ENCODE measurements around the gene ZFAND2B.
A peak's percentile ranks its signal among the peaks of the same experiment; 100 is the strongest.

ZFAND2B gene

DNA sequence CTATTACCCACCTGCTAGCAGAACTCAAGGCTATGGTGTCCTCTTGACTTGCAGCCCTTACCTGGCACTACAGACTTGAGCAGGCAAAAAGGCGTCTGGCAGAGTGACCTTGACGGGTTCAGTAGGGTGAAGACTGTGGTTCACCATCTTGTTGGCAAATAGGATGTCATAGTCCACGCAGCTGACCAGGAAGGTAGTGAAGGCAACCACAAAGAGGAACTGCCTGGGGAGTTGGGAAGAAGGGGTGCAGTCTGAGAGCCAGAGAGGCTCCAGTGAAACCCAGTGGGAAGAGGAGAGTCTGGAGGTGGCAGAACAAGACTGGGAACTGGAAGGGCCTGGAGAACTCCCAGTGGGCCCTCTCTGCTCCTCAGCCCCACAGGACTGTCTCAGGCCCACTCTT is 18.8 kb downstream of the ZFAND2B start:
- no peak for DNase-seq

DNA sequence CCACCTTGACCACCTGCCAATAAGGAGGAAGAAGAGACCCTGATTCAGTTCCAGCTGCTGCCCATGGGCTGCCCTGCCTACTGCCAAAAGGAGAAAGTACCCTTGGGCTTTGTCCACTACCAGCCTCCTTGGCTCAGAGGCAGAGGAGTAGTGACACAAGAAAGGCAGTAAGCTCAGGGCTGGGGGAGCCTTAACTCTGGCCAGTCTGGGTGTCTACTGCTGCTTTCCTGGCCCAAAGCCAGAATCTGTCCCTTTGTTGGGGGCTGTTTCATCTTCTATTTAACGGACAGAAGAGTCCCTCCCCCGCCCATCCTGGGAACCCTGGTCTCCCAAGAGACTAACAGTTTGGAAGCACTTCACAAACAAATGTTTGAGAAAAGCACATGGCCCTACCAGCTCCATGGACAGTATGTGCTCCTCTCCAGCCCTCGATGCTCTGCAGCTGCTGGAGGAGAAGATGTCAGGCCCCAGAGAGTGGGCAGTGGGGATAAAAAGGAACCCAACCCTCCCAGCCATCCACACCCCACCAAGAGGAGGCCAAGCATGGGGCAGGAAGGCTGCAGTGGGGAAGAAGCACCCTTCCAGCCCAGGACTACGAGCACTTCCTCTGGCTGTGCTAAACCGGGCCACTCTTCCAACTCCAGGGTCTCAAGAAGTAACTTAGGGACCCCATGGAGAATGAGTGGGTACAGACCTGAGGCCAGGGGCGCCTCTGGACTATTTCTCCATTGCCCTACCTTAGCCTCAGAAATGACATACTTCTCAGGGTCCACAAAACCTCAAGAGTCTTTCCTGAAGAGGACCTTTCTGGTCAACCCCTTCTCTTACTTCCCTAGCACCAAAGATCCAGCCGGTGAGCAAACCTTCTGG is 21.7 kb downstream of the ZFAND2B start:
- DNase-seq, result no peak

DNA sequence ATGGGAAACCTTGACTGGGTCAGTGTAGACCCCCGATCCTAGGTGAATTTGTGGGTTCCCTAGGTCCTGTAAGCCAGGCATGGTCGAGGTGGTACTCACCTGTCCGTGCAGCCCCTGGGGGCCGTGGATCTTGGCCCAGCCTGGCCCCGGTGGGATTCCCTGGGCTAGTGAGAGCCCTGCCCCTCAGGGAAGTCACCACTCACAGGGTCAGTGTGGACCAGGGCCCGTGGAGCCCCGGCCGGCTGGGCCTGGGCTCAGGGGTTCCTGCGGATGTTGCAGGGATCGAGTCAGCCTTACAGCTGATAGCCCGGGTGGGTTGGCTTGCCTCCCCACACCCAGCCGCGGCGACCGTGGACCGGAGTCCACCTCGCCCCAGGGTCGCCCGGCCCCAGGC is 22.3 kb downstream of the ZFAND2B start:
- no peak for DNase-seq

DNA sequence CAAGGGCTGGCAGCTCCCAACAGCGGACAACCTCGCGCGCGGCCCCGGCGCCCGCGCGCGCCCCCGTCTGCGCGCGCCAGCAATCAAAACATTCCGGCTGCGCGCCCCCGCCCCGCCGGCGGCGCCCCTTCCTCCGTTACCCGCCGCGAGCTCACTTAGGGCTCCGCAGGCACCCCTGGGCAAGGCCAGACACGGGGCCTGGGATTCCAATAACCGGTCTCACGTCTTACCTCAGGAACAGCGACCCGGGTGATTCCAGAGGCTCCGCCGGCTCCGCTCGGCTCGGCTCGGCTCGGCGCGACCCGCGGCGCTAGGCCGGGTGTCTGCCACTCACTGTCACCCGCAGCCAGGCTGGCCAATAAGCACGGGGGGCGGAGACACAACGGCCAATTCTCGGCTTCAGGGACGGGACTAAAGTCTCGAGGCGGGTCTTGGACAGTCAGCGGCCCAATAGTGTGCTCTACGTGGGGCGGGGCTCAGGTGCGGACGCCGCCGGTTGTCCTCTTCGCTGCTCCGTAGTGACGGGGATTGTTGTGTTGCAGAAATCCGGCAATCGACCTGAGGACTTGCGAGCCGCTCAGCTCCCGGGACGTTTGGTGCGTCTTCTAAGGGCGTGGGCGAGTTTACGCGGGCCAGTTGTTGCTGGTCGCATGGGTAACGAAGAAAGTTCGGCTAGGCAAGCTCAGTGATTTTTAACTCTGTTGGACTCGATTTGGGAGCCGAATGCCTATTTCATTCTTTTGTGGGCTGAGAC is 22.9 kb downstream of the ZFAND2B start, which contains the start of the genes ANKZF1 and ATG9A:
TSS of gene ANKZF1 (plus strand) at position 502 of the 754 bp plus-strand sequence. CDS start 452 bp downstream, outside the sequence.
TSS of gene ATG9A (minus strand) at position 332 of the 754 bp plus-strand sequence. CDS start 1,612 bp downstream, outside the sequence.
- peak; percentile 89 for DNase-seq

DNA sequence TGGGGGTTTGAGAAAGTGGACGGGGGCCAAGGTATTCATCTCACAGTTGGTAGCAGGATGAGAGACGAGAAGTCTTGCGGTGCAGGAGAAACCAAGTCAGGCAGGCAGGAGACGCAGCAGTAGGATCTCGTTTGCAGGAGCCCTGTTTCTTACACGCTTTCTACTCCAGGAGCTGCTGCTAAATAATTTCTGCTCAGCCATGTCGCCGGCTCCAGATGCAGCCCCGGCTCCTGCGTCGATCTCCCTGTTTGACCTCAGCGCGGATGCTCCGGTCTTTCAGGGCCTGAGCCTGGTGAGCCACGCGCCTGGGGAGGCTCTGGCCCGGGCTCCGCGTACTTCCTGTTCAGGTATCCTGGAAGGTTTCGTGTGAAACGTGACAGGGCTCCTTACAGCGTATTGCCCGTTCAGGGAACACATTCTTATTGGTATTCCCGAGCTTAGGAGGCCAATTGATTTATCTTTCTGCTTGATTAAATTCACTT is 23.5 kb downstream of the ZFAND2B start:
- no peak for DNase-seq

DNA sequence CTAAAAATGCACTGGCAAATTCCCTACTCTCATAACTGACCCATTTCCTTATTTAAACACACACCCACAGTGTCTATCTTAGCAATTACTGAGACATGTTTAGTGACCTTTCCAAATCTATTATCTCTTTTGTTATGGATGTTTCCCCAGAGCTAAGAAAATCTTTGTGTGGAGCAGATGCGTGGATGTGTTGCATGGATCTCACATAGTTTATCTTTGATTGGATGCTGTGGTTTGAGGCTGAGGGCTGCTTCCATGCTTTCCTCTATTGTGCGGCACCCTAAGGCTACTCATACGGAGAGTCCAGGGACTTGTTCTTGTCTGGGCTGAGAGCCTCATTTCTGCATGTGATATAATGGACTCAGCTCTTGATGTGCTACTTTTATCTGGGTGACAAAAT is 27.7 kb downstream of the ZFAND2B start:
- DNase-seq, result no peak

DNA sequence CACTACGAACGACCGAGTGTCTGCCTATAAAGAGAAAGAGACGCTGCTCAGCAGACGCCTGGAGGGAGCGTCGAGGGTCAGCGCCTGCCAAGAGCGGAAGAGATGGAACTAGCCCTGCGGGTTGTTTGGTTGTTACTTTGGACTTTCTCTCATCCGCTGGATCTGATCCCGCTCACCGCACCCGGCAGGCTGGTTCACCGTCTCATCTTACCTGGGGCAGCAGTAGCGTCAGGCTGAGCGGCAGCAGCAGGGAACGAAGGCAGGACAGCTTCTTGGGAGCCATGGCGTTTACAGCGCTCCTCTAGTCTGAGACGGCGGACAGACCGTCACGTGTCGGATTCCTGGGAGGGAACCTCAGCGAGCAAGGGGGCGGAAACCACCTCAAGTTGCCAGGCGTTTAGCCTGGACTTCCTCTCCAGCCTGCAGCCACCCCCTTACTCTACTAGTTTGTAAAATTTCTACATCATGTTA is 36.7 kb downstream of the ZFAND2B start:
- no peak for DNase-seq

DNA sequence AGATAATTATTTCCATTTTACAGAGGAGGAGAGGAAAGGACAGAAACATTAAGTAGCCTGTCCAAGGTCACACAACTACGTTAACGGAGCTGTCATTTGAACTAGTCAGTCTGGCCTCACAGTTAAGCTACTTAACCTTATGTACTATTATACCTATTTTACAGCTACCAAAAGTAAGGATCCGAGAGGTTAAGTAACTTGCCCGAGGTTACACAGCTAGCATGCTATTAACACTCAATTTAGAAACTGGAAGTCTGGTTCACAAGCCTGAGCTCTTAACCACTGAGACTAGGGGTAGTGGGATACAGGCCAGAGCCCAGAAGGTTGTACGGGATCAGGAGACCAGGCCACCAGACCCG is 38.2 kb downstream of the ZFAND2B start:
- no peak for DNase-seq

DNA sequence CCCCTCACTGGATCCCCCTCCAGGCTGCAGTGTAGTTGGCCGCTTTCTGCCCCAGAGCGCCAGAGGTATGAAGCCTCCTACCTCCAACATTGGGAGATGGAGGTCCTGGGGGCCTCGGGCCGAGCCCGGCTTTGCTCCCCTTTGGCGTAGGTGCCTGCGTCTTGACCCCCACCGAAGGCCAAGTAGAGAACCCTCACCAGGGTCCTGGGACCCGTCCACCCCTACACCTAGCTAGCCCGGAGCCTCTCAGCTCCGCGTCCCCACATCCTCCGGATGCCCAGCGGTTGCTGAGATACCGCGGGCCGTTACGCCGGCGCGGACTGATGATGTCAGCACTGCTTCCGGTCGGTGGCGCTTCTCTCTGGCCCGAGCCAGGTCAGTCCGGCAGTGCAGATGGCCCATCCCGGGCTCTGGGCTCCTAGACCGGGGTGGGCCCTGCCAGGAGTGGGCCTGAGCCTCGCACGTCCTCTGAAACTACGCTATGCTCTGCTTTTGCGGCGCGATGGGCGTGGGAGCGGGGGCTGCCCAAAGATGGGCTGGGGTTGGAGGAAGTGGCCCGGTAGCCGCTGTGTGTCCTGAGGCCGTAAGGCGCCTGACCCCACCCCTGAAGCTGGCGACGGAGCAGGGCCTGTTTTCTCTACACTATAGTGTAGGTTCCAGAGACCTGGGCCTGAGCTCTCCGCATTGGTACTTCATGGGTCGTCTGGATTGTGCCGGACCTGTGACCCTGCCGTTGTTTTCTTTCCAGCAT is 38.7 kb downstream of the ZFAND2B start, which contains the start of the genes GLB1L and STK16:
TSS of gene GLB1L (minus strand) at position 297 of the 751 bp plus-strand sequence. CDS start 1,871 bp downstream, outside the sequence.
TSS of gene STK16 (plus strand) at position 332 of the 751 bp plus-strand sequence. CDS start 521 bp downstream, outside the sequence.
- DNase-seq, result peak; percentile 74

DNA sequence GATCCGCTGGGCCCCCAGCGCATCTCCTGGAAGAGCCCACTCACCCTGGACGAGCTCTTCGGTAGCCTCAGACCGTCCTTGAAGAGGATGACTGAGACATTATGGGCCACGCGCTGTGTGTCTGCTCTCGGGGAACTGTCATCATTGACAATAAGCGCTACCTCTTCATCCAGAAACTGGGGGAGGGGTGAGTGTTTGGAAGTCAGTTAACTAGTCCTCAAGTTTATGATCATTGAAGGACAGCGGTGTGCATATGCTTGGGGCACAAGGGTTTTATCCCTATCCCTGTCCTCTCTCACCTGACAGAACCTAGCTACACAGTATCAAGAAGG is 39.3 kb downstream of the ZFAND2B start:
- DNase-seq, result no peak

DNA sequence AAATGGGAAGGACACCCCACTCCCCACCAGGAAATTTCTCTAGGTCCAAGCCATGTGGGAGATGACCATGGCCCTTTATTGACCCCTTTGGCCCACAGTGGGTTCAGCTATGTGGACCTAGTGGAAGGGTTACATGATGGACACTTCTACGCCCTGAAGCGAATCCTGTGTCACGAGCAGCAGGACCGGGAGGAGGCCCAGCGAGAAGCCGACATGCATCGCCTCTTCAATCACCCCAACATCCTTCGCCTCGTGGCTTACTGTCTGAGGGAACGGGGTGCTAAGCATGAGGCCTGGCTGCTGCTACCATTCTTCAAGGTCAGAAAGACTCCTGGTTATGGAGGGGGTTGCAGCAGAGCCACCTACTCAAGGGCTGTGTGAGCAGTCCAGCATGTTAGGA is 40.0 kb downstream of the ZFAND2B start:
- no peak for DNase-seq

DNA sequence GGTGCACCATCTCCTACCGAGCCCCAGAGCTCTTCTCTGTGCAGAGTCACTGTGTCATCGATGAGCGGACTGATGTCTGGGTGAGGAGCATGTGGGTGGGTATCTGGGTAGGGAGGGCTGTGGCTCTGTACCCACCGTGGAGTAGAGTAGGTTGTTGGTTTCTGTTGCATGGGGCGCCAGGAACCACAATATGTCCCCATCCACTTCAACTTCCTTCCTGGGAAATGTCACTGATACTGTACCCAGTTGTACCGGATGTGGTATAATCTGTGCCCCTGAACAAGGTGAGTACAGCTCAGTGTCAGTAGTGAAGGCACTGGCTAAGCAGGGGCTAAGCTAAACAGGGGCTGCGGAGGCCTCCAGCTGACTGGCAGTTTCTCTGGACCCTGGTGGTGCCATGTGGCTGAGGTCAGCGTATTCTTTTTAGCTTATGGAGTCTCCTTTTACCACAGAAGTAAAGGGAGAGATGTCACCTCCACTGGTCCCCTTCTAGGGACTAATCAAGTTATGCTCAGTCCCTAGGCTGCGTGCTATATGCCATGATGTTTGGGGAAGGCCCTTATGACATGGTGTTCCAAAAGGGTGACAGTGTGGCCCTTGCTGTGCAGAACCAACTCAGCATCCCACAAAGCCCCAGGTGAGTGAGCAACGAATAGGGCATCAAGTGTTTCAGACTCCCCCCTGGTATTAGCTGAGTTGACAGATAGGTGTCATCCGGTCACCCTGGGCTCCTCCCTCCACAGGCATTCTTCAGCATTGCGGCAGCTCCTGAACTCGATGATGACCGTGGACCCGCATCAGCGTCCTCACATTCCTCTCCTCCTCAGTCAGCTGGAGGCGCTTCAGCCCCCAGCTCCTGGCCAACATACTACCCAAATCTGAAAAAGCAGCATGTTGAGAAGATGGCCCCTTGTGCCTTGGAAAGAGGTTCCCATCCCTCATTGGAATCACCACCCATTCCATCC is 41.4 kb downstream of the ZFAND2B start:
- no peak for DNase-seq

DNA sequence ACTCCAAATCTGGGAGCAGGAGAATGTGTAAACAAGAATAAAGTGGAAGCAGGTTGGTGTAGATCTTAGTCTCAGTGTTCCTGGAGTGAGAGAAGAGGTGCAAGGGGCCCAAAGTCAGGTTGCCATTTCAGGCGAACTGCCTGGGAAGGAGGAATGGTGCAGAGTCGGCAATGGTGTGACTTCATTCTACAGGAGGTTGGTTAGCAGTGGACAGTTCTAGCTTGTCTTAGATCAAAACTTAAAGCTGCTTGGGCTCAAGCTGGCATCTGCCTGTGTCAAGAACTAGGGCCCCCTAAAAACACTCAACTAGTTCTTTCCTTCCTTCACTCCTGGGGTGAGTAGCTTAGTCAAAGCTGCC is 42.2 kb downstream of the ZFAND2B start:
- no peak for DNase-seq

DNA sequence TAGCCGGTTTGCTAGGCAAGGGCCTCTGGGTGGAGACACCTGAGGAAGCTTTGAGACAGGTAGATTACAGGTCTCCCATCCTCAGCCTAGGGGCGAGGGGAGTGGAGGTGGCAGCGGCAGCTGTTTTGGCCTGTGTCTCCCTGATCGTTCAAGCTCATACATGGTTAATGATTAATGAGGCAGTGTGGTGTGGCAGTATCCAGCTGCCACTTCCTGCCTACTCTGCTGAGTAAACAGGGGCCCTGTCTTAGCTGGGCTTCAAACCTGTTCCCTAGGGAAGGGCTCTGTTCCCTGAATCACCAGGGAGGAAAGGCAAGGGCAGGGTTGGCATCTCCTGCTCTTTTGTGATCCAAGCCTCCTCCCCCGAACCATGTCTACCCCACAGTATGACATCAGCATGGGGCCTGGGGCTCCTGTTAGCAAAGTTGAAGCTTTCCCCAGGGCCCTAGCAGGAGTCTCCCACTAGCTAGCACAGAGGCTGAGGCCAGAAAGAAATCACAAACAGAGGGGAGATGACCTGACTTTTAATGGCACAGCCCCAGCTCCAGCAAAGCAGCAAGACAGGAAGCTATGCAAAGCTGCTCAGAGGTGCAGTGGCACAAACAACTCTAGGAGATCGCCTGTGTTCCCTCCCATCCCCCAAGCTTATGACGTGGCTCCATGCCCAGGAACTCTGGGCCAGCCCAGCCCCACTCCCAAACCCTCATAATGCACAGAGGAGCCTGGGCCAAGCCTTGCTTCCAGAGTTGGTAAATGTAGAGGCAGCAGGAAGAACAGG is 42.8 kb downstream of the ZFAND2B start:
- DNase-seq, result peak; percentile 60

DNA sequence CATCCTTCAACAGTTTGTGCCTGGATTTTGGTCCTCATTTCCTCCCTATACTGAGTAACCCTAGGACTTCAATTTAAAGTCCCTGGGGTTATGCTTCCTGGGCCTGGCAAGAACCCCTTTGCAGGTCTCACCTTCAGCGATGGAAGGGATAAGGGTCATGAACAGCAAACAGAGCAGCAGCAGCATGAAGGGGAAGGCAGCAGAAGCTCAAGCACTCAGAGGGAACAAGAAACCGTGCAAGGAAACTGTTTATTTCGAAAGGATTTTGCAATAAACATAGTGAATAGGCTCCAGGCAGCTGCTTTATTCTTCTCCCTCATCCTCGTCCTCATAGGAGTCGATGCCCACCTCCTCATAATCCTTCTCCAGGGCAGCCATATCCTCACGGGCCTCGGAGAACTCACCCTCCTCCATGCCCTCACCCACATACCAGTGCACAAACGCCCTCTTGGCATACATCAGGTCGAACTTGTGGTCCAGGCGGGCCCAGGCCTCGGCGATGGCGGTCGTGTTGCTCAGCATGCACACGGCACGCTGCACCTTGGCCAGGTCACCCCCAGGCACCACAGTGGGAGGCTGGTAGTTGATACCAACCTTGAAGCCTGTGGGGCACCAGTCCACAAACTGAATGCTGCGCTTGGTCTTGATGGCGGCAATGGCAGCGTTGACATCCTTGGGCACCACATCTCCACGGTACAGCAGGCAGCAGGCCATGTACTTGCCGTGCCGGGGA is 43.6 kb downstream of the ZFAND2B start:
- no peak for DNase-seq

DNA sequence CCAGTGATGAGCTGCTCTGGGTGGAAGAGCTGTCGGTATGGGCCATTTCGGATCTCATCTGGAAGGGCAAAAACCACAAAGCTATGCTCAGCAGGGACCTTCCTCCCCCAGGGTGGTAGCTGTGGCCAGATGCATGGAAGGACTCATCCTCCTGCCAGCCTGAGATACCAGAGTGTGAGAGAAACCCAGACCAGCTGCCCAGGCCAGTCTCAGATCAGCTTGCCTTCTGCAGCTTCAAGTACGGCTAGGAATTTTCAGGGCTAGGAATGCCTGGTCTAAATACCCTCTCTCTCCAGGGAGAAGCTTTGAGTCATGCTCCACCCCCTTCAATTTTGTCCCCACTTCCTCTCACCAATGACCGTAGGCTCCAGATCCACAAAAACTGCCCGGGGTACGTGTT is 45.1 kb downstream of the ZFAND2B start:
- no peak for DNase-seq

DNA sequence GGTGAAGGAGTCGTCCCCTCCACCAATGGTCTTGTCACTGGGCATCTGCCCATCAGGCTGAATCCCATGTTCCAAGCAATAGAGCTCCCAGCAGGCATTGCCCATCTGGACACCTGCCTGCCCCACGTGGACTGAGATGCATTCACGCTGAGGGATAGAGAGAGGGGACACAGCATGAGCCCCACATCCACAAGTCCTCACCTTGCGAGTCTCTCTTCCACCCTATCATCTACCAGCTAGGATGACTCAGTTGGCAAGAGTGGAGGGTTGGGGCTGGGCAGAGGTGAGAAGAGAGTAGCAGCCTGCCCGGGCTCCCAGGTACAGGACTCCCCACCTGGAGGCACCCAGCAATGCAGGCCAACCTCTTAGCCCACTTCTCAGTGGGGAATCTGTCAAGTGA is 45.5 kb downstream of the ZFAND2B start:
- DNase-seq, result no peak

DNA sequence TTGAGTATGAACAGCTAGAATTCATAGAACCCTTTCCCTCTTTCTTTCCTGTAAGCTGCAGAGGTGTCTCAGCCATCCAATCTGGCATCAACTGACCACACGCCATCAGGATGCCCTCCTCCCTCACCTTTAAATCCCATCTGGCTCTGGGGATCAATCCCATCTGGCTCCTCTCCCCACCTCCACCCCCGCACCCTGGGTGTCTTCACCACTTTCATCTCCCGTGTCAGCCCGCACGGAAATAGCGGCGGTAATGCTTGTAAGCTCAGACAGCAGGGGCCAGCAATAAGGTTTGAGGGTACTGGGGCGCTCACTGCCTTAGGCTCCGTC is 46.0 kb downstream of the ZFAND2B start:
- no peak for DNase-seq

DNA sequence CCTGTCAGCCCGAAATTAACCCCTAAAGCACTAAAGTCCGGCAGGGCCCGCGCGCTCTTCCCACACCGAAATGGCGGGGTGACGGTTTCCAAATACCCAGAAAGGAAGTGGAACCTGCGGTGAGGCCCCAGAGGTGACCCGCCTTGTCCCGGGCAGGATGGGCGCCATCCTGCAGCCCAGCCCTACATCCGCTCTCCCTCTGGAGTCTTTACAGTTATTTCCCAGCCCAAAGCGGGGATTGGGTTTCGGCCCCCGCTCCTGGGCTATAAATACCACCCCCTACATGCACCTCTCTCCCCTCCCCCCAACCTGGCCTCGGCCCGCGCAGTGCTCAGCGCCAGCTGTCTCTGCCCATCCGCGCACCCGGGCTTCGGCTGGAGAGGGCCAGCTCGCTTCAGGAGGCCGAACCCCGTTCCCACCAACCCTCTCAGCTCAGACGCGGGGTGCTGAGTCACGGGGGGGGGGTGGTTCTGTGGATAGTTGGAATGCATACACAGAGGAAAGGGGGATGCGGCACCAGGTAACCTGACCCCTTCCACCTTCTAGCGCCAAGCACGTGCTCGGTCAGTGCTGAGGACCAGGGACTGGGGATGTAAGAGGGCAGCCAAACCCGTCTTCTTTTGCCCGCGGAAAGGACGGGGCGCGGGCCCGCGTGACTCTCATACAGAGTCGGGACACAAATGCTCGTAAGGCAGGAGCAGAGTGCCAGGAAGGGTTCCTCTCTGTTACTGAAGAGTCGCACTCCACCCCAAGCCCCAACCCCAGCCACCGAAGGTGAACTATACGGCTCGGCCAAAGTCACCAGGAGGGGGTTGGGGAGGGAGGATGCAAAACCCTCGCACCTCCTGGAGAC is 46.5 kb downstream of the ZFAND2B start, which contains the start of gene TUBA4B:
TSS of gene TUBA4B (plus strand) at position 344 of the 853 bp plus-strand sequence. CDS start at position 509, 165 bp downstream.
- no peak for DNase-seq

All from GOT3 (cell line).